ENCODE data around the gene AEBP1. TPM values are rescaled to one million over a fixed set of nuclear protein-coding genes. Genes with fewer than 3 reads are reported as not detected.
A peak's percentile ranks its signal among the peaks of the same experiment; 100 is the strongest.

Gene AEBP1
- total RNA-seq, 1 donor = 148 TPM

DNA sequence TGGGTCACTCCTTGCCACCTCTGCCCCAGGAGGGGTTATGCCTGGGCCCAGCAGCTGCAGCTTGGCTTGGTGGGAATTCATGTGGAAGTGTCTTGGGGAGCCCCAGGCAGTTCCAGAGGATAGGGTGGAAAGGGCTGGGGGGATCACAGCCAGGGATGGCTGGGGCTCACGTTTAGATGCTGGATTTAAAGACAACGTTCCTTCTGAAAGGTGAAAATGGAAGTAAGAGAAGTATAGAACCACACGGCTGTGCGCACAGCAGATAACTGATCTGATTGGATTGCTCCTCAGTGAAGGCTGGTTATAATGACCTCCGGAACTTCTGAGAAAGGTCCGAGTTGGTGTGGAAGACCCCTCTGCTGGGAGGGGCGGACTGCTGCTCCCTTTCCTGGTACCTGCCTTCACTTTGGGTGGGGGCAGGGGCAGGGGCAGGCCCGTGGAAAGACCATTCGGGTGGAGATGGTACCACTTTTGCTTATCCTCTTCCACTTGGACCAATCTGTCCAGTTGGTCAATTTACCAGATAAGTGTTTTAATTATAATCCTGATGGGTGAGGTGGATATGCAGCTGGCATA is 44.9 kb downstream of the AEBP1 start:
- TF ChIP-seq CTCF (IDR thresholded peaks at IDR 0.05; ENCODE audit: insufficient read depth, low read depth, low read length) = no peak
- no peak for DNase-seq (ENCODE audit: low read depth)
- H3K4me3 ChIP-seq (ENCODE audit: low read depth, low read length) = no peak overlapping the region

GRCh38 chr7:44149571-44150465 is 45.7 kb downstream of the AEBP1 start:
- no peak for TF ChIP-seq CTCF (IDR thresholded peaks at IDR 0.05; ENCODE audit: insufficient read depth, low read depth, low read length)
- H3K4me3 ChIP-seq (ENCODE audit: low read depth, low read length) = no peak overlapping the region
- DNase-seq (ENCODE audit: low read depth) = peak; percentile 29

DNA sequence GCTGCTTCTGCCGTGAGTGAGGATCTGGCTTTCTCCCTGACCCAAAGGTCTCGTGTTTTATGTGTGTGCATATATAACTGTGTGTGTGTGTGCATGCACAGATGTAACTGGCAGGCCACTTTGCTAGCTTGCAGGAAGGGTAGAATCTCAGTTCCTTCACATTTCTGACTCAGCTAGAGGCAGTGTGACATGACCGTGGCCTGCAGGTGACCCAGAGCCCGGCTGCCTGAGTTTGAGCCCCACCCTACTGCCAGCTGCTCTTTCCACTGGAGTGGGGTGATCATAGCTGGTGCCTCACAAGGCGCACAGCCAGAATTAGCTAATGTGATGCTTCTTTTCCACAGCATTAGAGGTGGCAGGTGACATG is 46.3 kb downstream of the AEBP1 start:
- DNase-seq (ENCODE audit: low read depth) = no peak
- H3K4me3 ChIP-seq (ENCODE audit: low read depth, low read length) = no peak overlapping the region
- TF ChIP-seq CTCF (IDR thresholded peaks at IDR 0.05; ENCODE audit: insufficient read depth, low read depth, low read length) = no peak

DNA sequence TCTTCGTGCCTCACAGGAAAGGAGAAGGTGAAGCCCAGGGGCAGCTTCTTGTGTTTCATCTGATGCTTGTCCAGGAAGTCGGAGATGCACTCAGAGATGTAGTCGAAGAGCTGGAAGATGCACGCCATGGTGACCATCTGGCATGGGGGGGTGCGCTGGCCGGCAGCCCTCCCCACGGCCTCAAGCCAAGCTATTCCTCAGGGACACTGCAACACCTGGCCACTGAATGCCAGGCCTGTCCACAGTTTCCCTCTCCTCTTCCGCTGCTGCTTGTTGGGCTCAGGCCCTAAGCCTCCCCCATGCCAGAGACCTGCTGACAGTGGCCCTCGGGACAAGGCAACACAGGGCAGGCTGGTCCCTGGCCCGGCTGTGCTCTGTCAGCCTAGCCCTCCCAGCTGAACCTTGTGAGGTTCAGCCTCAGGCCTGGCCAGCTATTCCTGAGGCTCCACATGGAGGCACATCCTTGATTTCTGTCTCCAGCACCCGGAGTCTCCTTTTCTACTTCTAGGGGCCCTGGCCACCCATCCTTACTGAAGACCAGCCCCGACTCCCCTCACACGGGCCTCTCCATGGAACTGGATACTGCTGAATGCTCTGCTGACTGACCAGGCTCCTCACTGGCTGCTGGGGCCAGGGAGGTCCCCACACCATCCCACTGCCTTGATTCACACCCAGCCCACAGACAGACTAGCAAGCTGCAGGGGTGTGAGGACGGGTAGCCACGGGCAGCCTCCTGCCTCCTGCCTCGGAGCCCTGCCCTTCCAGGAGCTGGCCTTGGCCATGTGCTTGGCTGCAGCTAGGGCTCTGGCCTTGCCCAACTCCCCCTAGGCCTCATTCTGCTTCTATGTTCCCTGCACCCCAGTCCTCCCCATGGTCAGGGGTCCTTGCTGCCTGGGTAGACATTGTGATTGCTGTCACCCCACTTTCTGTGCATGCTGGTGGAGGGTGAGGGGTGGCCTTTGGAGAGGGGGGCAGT is 47.1 kb downstream of the AEBP1 start:
- no peak for TF ChIP-seq CTCF (IDR thresholded peaks at IDR 0.05; ENCODE audit: insufficient read depth, low read depth, low read length)
- no peak for DNase-seq (ENCODE audit: low read depth)
- no peak overlapping the region for H3K4me3 ChIP-seq (ENCODE audit: low read depth, low read length)

DNA sequence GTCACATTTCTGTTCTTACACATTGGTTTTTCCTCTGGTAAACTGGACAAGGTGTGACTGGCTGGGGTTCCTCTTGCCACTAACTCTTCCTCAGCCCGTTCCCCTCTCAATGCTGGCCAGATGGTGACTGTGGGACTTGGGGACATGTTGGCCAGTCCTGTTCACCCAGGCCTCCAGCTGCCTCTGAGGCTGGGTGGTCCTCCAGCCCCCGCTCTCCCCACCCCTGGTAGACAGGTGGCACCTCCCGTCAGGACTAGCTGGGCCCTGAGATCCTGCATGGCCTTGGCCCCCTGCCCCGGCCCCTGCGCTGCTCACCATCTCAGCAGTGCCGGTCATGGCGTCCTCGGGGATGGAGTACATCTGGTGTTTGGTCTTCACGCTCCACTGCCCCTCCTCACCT is 47.8 kb downstream of the AEBP1 start:
- TF ChIP-seq CTCF (IDR thresholded peaks at IDR 0.05; ENCODE audit: insufficient read depth, low read depth, low read length) = no peak

More for the DNA sequence above, 47.8 kb downstream of the AEBP1 start:
- no peak for DNase-seq (ENCODE audit: low read depth)
- H3K4me3 ChIP-seq (ENCODE audit: low read depth, low read length) = no peak overlapping the region
